Measurements from ENCODE around the gene APOE. TPM values are rescaled to one million over a fixed set of nuclear protein-coding genes. Genes with fewer than 3 reads are reported as not detected.

The APOE gene
- total and polyA plus RNA-seq, 2 of the 13 experiments (the other 11 are each of a cell fraction or from before 2014, with no cell fraction given): 1,328 to 1,470 TPM

DNA sequence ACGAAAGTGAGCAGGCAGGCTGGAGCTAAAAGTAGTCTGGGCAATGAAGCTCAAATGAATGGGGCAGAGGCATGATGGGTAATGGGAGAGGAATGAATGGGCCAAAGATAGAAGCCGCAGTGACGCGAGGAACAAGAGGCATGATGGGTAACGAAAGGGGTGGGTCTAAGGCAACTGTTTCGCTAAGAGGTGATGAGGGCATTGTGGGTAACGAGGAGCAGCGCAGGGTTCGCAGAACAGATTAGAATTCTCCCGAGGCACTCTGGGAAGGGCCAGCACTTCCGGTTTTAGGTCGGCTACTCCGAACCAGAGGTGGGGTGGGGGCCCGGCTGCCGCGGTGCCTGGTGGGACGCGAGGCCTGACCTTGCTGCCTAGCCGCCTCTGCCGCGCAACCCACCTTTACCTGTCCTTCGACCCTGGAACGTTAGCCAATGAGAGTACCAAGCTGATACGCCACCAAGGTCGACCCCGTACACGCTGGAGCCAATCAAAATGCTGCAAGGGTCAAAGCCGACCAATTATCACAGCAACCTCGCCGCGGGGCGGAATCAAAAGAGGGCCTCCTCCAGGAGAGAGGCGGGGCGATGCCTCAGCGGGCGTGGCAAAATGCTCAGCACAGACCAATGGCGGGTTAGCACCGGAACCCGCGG is 15.1 kb upstream of the APOE start (continued):
- TF ChIP-seq FOSL1 (CRISPR knock-in tag; IDR thresholded peaks at IDR 0.05; ENCODE audit: borderline replicate concordance): no peak
- TF ChIP-seq SAP130 (CRISPR knock-in tag; IDR thresholded peaks at IDR 0.05; ENCODE audit: low read depth): peak; percentile 99
- no peak for TF ChIP-seq SP1 (IDR thresholded peaks at IDR 0.05)
- TF ChIP-seq SP1 (CRISPR knock-in tag; IDR thresholded peaks at IDR 0.05): no peak
- TF ChIP-seq ZNF335 (CRISPR knock-in tag; IDR thresholded peaks at IDR 0.05): 0 out of 2 replicates have a peak, but pooled peaks have one; percentile 53
- peak; percentile 92 for TF ChIP-seq THAP11 (CRISPR knock-in tag; IDR thresholded peaks at IDR 0.05)
- peak; percentile 36; the same call in 1 of the 2 replicates for TF ChIP-seq NFKBIZ (CRISPR knock-in tag; IDR thresholded peaks at IDR 0.05)
- no peak for TF ChIP-seq ZNF674 (CRISPR knock-in tag; IDR thresholded peaks at IDR 0.05; ENCODE audit: low read depth)
- TF ChIP-seq, protein P1, sequence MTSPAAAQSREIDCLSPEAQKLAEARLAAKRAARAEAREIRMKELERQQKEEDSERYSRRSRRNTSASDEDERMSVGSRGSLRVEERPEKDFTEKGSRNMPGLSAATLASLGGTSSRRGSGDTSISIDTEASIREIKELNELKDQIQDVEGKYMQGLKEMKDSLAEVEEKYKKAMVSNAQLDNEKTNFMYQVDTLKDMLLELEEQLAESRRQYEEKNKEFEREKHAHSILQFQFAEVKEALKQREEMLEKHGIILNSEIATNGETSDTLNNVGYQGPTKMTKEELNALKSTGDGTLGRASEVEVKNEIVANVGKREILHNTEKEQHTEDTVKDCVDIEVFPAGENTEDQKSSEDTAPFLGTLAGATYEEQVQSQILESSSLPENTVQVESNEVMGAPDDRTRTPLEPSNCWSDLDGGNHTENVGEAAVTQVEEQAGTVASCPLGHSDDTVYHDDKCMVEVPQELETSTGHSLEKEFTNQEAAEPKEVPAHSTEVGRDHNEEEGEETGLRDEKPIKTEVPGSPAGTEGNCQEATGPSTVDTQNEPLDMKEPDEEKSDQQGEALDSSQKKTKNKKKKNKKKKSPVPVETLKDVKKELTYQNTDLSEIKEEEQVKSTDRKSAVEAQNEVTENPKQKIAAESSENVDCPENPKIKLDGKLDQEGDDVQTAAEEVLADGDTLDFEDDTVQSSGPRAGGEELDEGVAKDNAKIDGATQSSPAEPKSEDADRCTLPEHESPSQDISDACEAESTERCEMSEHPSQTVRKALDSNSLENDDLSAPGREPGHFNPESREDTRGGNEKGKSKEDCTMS (CRISPR knock-in tag; conservative IDR thresholded peaks at IDR 0.05): no peak
- TF ChIP-seq MBNL3 (CRISPR knock-in tag; conservative IDR thresholded peaks at IDR 0.05): no peak
- no peak for TF ChIP-seq ZNF557 (CRISPR knock-in tag; IDR thresholded peaks at IDR 0.05)
- TF ChIP-seq ZNF510 (CRISPR knock-in tag; IDR thresholded peaks at IDR 0.05; ENCODE audit: low read depth): no peak
- TF ChIP-seq ZNF562 (CRISPR knock-in tag; IDR thresholded peaks at IDR 0.05; ENCODE audit: borderline replicate concordance): no peak
- no peak for TF ChIP-seq ZNF766 (CRISPR knock-in tag; IDR thresholded peaks at IDR 0.05; ENCODE audit: borderline replicate concordance)
- TF ChIP-seq, protein P2, sequence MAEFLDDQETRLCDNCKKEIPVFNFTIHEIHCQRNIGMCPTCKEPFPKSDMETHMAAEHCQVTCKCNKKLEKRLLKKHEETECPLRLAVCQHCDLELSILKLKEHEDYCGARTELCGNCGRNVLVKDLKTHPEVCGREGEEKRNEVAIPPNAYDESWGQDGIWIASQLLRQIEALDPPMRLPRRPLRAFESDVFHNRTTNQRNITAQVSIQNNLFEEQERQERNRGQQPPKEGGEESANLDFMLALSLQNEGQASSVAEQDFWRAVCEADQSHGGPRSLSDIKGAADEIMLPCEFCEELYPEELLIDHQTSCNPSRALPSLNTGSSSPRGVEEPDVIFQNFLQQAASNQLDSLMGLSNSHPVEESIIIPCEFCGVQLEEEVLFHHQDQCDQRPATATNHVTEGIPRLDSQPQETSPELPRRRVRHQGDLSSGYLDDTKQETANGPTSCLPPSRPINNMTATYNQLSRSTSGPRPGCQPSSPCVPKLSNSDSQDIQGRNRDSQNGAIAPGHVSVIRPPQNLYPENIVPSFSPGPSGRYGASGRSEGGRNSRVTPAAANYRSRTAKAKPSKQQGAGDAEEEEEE (CRISPR knock-in tag; IDR thresholded peaks at IDR 0.05; ENCODE audit: borderline replicate concordance): no peak; the same call in 1 of the 2 replicates
- TF ChIP-seq, protein P3, sequence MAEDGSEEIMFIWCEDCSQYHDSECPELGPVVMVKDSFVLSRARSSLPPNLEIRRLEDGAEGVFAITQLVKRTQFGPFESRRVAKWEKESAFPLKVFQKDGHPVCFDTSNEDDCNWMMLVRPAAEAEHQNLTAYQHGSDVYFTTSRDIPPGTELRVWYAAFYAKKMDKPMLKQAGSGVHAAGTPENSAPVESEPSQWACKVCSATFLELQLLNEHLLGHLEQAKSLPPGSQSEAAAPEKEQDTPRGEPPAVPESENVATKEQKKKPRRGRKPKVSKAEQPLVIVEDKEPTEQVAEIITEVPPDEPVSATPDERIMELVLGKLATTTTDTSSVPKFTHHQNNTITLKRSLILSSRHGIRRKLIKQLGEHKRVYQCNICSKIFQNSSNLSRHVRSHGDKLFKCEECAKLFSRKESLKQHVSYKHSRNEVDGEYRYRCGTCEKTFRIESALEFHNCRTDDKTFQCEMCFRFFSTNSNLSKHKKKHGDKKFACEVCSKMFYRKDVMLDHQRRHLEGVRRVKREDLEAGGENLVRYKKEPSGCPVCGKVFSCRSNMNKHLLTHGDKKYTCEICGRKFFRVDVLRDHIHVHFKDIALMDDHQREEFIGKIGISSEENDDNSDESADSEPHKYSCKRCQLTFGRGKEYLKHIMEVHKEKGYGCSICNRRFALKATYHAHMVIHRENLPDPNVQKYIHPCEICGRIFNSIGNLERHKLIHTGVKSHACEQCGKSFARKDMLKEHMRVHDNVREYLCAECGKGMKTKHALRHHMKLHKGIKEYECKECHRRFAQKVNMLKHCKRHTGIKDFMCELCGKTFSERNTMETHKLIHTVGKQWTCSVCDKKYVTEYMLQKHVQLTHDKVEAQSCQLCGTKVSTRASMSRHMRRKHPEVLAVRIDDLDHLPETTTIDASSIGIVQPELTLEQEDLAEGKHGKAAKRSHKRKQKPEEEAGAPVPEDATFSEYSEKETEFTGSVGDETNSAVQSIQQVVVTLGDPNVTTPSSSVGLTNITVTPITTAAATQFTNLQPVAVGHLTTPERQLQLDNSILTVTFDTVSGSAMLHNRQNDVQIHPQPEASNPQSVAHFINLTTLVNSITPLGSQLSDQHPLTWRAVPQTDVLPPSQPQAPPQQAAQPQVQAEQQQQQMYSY (CRISPR knock-in tag; IDR thresholded peaks at IDR 0.05): no peak
- no peak for TF ChIP-seq GZF1 (CRISPR knock-in tag; IDR thresholded peaks at IDR 0.05)
- TF ChIP-seq YEATS4 (CRISPR knock-in tag; IDR thresholded peaks at IDR 0.05; ENCODE audit: borderline replicate concordance): peak; percentile 12; the same call in 1 of the 2 replicates
- no peak for TF ChIP-seq GATA4 (IDR thresholded peaks at IDR 0.05; ENCODE audit: borderline replicate concordance, low read depth)

Measured in HepG2 (cell line).